ENCODE results near the gene OST4. TPM values are rescaled to one million over a fixed set of nuclear protein-coding genes. Genes with fewer than 3 reads are reported as not detected.

Gene OST4
- total and polyA plus RNA-seq, 11 donors, result 215 to 517 (median 343) TPM

DNA sequence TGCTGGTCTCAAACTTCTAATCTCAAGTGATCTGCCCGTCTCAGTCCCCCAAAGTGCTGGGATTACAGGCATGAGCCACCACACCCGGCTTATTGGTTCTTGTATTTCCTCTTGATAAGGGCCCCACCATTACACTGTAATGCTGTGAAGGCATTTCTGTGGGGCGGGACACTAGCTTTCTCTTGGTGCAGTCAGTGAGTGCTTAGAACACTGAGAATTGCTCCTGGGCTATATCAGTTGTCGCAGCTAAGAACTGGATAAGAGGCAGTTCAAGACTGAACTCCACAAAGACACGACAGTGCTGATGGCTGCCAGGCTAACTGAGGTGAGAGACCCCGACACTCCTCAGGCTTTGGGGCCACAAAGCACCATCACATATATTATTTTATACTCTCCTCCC lies 17.2 kb upstream of the OST4 start:
- 85 to 91% (median 87%) methylated on average over 5 to 6 of the region's 6 CpGs for WGBS, 4 donors
- peaks cover 4 to 29% (median 16%) of the 10 kb centered on the region in 12 donors for H3K4me1 ChIP-seq
- DNase-seq (no peak), ATAC-seq (no peak)
- intact Hi-C loops (cut with DNase I), result loop anchor here in 7 of 10 donors (5.0 to 10.0 kb wide), 4 partner anchors 36 to 126 kb away; partner anchors contain the start of genes TMEM214 (in 5 of the 7) and AGBL5 (in 1 of the 7)
- H3K27me3 ChIP-seq, result no peaks in the 10 kb centered on the region
- H3K4me3 ChIP-seq, result no peak overlapping the region
- no peaks in the 10 kb centered on the region for H3K9me3 ChIP-seq
- no peaks in the 10 kb centered on the region for H3K36me3 ChIP-seq
- no peak for TF ChIP-seq POLR2A (IDR thresholded peaks at IDR 0.05)
- TF ChIP-seq, protein P1, sequence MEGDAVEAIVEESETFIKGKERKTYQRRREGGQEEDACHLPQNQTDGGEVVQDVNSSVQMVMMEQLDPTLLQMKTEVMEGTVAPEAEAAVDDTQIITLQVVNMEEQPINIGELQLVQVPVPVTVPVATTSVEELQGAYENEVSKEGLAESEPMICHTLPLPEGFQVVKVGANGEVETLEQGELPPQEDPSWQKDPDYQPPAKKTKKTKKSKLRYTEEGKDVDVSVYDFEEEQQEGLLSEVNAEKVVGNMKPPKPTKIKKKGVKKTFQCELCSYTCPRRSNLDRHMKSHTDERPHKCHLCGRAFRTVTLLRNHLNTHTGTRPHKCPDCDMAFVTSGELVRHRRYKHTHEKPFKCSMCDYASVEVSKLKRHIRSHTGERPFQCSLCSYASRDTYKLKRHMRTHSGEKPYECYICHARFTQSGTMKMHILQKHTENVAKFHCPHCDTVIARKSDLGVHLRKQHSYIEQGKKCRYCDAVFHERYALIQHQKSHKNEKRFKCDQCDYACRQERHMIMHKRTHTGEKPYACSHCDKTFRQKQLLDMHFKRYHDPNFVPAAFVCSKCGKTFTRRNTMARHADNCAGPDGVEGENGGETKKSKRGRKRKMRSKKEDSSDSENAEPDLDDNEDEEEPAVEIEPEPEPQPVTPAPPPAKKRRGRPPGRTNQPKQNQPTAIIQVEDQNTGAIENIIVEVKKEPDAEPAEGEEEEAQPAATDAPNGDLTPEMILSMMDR (IDR thresholded peaks at IDR 0.05), result no peak
- H3K27ac ChIP-seq, result no peak overlapping the region

DNA sequence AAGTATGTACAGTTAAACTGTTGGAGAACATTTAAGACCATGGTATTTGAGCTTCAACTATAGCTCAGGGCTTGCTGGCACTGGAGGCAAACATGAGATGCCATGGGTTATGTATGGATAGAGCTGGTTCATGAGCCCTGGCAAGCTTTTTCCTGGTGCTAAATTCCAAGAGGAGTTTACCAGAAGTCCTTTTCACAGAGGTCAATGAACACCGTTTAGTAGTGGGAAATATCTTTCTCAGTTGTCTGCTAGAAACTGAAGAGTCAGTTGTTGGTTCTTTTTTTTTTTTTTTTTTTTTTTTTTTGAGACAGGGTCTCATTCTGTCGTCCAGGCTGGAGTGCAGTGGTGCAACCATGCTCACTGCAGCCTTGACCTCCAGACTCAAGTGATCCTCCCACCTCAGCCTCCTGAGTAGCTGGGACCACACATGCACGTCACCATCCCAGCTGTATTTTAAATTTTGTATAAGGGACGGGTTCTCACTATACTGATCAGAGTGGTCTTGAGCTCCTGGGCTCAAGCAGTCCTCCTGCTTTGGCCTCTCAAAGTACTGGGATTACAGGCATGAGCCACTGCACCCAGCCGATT lies 16.5 kb upstream of the OST4 start:
- 83 to 91% (median 84%) methylated on average over 5 of the region's 5 CpGs for WGBS, 4 donors
- no peak for DNase-seq
- peaks cover 4 to 32% (median 16%) of the 10 kb centered on the region in 12 donors for H3K4me1 ChIP-seq

DNA sequence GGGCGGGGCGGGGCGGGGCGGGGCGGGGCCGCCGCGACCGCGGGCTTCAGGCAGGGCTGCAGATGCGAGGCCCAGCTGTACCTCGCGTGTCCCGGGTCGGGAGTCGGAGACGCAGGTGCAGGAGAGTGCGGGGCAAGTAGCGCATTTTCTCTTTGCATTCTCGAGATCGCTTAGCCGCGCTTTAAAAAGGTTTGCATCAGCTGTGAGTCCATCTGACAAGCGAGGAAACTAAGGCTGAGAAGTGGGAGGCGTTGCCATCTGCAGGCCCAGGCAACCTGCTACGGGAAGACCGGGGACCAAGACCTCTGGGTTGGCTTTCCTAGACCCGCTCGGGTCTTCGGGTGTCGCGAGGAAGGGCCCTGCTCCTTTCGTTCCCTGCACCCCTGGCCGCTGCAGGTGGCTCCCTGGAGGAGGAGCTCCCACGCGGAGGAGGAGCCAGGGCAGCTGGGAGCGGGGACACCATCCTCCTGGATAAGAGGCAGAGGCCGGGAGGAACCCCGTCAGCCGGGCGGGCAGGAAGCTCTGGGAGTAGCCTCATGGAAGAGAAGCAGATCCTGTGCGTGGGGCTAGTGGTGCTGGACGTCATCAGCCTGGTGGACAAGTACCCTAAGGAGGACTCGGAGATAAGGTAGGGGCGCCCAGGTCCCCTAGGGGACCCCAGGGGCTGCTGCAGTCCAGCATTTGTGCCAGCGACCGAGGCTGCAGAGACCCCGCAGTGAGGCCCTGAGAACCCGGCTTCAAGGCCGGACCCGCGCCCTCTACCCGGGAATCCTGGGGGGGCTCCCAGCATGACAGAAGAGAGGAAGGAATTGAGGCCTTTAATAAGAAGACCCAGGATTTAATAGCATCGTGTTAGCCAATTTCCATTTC lies 15.5 kb upstream of the OST4 start, which contains the start of gene KHK:
Gene KHK (plus strand): TSS at position 49 of the 870 bp plus-strand sequence. CDS start 488 bp downstream, at position 537.
- H3K4me3 ChIP-seq, result peak within 1 kb of the TSS; percentile 54 to 88 (median 74)
- H3K9me3 ChIP-seq, result no peaks in the 10 kb centered on the region
- DNase-seq (peak; percentile 51 to 79 (median 65)), ATAC-seq (peak in 3 of 4 donors; percentile 0 to 50 (median 16))
- TF ChIP-seq, protein P1 (IDR thresholded peaks at IDR 0.05), result peak in 2 of 12 donors; percentile 19 to 55
- no peak for TF ChIP-seq POLR2A (IDR thresholded peaks at IDR 0.05)
- H3K4me1 ChIP-seq, result peaks cover 4 to 38% (median 21%) of the 10 kb centered on the region in 12 donors
- H3K36me3 ChIP-seq, result peaks cover 0 to 3% (median 0%) of the 10 kb centered on the region in 9 donors
- H3K27ac ChIP-seq, result peak within 1 kb of the TSS; percentile 78 to 96 (median 94)
- intact Hi-C loops (cut with DNase I), result loop anchor here in 9 of 10 donors (1.0 to 10.0 kb wide), 8 partner anchors 35 to 126 kb away; partner anchors contain the start of genes TMEM214 (in 5 of the 9) and AGBL5 (in 3 of the 9)
- WGBS, 4 donors, result 5 to 18% (median 11%) methylated on average over 32 to 54 of the region's 54 CpGs
- H3K27me3 ChIP-seq, result no peaks in the 10 kb centered on the region

More for the DNA sequence above, 16.5 kb upstream of the OST4 start:
- TF ChIP-seq POLR2A (IDR thresholded peaks at IDR 0.05), result no peak
- TF ChIP-seq, protein P1 (IDR thresholded peaks at IDR 0.05), result no peak
- H3K36me3 ChIP-seq, result no peaks in the 10 kb centered on the region
- intact Hi-C loops (cut with DNase I), result loop anchor here in 8 of 10 donors (2.0 to 10.0 kb wide), 6 partner anchors 36 to 127 kb away; partner anchors contain the start of genes TMEM214 (in 5 of the 8) and AGBL5 (in 3 of the 8)
- H3K9me3 ChIP-seq, result no peaks in the 10 kb centered on the region
- H3K27ac ChIP-seq, result no peak overlapping the region
- no peak for ATAC-seq
- no peaks in the 10 kb centered on the region for H3K27me3 ChIP-seq
- peak overlapping the region in 1 of 12 donors; percentile 77 for H3K4me3 ChIP-seq
